Stomach (tissue), 4 donors: ENCODE data around the gene PRRT1B.

ENCODE experiments used
- POLR2A ChIP-seq, 4 donors: fragments of 450-650 bp; IDR thresholded peaks; one replicate each; pipeline ENCODE4 v1.6.1; 2016; ENCODE audit warnings: antibody characterized with exemption in 4 of 4, control low read depth in 2 of 4, mild to moderate bottlenecking in 1 of 4, moderate library complexity in 1 of 4
- TF ChIP-seq, protein P1 (sequence below), 7 experiments: fragments of 450-650 bp in 4 of 7; fragments of 200-600 bp in 3 of 7; sonication (generic) in 3 of 7; IDR thresholded peaks; one replicate each; pipeline ENCODE4 v1.5.1; 2016 to 2019; ENCODE audit warnings: antibody characterized with exemption in 7 of 7, control low read depth in 2 of 7, mild to moderate bottlenecking in 1 of 7

GRCh38 chr9:131530920-131531832, 14.1 kb upstream of the PRRT1B start, which contains the start of gene UCK1:
- TF ChIP-seq POLR2A (IDR thresholded peaks at IDR 0.05): no peak
- TF ChIP-seq, protein P1, sequence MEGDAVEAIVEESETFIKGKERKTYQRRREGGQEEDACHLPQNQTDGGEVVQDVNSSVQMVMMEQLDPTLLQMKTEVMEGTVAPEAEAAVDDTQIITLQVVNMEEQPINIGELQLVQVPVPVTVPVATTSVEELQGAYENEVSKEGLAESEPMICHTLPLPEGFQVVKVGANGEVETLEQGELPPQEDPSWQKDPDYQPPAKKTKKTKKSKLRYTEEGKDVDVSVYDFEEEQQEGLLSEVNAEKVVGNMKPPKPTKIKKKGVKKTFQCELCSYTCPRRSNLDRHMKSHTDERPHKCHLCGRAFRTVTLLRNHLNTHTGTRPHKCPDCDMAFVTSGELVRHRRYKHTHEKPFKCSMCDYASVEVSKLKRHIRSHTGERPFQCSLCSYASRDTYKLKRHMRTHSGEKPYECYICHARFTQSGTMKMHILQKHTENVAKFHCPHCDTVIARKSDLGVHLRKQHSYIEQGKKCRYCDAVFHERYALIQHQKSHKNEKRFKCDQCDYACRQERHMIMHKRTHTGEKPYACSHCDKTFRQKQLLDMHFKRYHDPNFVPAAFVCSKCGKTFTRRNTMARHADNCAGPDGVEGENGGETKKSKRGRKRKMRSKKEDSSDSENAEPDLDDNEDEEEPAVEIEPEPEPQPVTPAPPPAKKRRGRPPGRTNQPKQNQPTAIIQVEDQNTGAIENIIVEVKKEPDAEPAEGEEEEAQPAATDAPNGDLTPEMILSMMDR (IDR thresholded peaks at IDR 0.05): no peak
